ENCODE measurements around the gene SLC44A3.
A peak's percentile ranks its signal among the peaks of the same experiment; 100 is the strongest.
"Not testable (repeated sequence)": the region's sequence is repeated elsewhere in the genome, so short reads cannot be mapped to it uniquely, and the experiment has no call there.

Gene SLC44A3

DNA sequence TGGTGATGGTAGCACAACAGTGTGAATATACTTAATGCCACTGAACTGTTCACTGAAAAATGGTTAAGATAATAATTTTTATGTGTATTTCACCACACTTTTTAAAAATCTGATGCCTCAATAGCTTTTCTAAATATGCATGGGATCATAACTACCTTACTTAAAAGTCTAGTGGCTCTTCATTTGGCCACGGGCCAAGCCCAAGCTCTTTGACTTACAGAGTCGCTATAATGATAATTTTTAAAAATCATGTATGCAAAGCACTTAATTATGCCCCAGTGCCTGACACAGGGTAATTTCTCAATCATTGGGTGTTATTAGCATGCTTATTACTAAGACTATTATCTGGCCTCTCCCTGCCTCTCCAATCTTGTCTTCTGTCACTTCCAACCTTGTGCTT lies 114.4 kb downstream of the SLC44A3 start:
- H3K27ac ChIP-seq (ENCODE audit: low read depth, low read length), result peak overlapping the region; percentile 48
- no peaks in the 10 kb centered on the region for H3K27me3 ChIP-seq (ENCODE audit: insufficient read depth, low read length)
- H2AFZ ChIP-seq (ENCODE audit: low read length, unreplicated experiment), result no peak overlapping the region

GRCh38 chr1:94935034-94935433 lies 114.9 kb downstream of the SLC44A3 start:
- Histone ChIP-seq H3K27me3 (ENCODE audit: insufficient read depth, low read length) (no peaks in the 10 kb centered on the region), H3K4me1 (ENCODE audit: control insufficient read depth, insufficient read depth, low read length, unreplicated experiment) (peaks cover 47% of the 10 kb centered on the region), H2AFZ (ENCODE audit: low read length, unreplicated experiment) (peak overlapping the region; percentile 1), H3K79me2 (ENCODE audit: control insufficient read depth, insufficient read depth, low read length, unreplicated experiment) (no peaks in the 10 kb centered on the region), H3K4me3 (ENCODE audit: low read depth, low read length) (no peak overlapping the region), H3K27ac (ENCODE audit: low read depth, low read length) (peak overlapping the region; percentile 48), H3K36me3 (ENCODE audit: insufficient read depth, low read length) (no peaks in the 10 kb centered on the region)

More for the DNA sequence above, 114.4 kb downstream of the SLC44A3 start:
- Histone ChIP-seq H3K79me2 (ENCODE audit: control insufficient read depth, insufficient read depth, low read length, unreplicated experiment) (peaks cover 3% of the 10 kb centered on the region), H3K4me1 (ENCODE audit: control insufficient read depth, insufficient read depth, low read length, unreplicated experiment) (peaks cover 50% of the 10 kb centered on the region), H3K4me3 (ENCODE audit: low read depth, low read length) (no peak overlapping the region), H3K36me3 (ENCODE audit: insufficient read depth, low read length) (no peaks in the 10 kb centered on the region)

DNA sequence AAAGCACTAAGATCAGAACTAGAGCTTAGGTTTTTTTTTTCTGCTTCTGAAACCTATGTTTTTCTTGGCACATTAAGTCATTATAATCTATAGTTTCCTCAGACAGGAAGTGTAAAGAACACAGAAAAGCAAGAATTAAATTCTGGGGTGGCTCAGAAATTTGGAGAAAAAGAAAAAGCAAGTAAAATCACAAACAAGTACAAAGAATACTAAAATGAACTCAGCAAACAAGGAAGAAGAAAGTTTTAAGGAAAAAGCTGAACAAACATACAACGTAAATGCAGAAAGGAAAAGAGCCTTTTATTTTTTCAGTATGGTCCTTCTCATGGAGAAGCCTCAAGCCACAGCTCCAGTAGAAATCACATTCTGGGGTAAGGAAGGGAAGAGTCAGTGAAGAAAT lies 115.3 kb downstream of the SLC44A3 start:
- H2AFZ ChIP-seq (ENCODE audit: low read length, unreplicated experiment), result peak overlapping the region; percentile 1
- H3K27ac ChIP-seq (ENCODE audit: low read depth, low read length), result peak overlapping the region; percentile 48
- H3K36me3 ChIP-seq (ENCODE audit: insufficient read depth, low read length), result no peaks in the 10 kb centered on the region
- no peaks in the 10 kb centered on the region for H3K79me2 ChIP-seq (ENCODE audit: control insufficient read depth, insufficient read depth, low read length, unreplicated experiment)
- H3K4me3 ChIP-seq (ENCODE audit: low read depth, low read length), result no peak overlapping the region
- peaks cover 47% of the 10 kb centered on the region for H3K4me1 ChIP-seq (ENCODE audit: control insufficient read depth, insufficient read depth, low read length, unreplicated experiment)
- H3K27me3 ChIP-seq (ENCODE audit: insufficient read depth, low read length), result no peaks in the 10 kb centered on the region

DNA sequence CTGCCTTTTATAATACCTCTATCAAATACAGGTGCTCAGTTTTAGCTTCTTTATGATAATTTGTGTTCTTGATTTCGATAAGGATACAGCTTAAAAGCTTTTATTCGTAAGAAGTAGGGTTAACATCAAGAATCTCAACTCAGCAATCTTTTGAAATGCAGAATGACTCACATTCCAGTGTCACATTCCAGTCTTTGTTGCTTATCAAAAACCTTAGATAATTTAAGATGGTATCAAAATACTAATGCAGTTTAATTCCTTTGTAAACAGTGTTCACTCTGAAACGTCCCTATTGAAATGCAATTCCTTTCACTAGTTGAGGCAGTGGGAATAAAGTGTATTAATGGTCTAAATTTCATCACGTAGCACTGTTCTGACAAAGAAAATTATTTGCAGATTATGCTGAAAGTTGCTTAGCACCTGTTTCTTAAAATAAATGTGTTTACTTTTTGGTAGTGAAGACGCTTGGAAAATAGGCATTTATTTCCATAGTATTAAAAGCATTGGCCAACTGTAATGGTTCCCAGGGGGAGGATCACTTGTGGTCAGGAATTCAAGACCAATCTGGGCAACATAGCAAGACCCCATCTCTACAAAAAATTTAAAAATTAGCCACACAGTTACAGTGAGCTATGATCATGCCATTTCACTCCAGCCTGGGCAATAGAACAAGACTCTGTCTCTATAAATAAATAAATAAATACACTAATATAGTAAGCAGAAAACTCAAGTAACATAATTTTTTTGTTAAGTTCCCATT lies 116.9 kb downstream of the SLC44A3 start:
- Histone ChIP-seq H3K27ac (ENCODE audit: low read depth, low read length) (peak overlapping the region; percentile 9), H2AFZ (ENCODE audit: low read length, unreplicated experiment) (no peak overlapping the region)

DNA sequence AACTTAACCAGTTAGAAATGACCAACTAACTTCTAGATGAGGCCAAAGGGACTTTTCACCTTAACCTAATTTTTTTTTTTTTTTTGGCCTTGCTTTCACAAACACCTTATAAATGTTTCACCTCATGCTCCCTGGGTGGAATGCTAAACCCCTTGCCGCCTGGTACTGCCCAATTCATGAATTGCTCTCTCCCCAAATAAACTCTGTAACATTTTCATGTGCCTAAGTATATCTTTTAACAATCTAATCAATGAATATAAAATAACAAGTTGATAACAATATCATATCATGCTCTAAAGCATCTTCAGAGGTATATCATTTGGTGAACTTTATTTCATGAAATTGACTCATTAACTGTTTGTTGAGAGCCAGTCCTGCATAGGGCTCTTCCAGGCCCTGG lies 117.7 kb downstream of the SLC44A3 start:
- H3K27me3 ChIP-seq (ENCODE audit: insufficient read depth, low read length), result no peaks in the 10 kb centered on the region

More for the DNA sequence above, 116.9 kb downstream of the SLC44A3 start:
- Histone ChIP-seq H3K27me3 (ENCODE audit: insufficient read depth, low read length) (no peaks in the 10 kb centered on the region), H3K4me1 (ENCODE audit: control insufficient read depth, insufficient read depth, low read length, unreplicated experiment) (peaks cover 47% of the 10 kb centered on the region), H3K79me2 (ENCODE audit: control insufficient read depth, insufficient read depth, low read length, unreplicated experiment) (no peaks in the 10 kb centered on the region), H3K4me3 (ENCODE audit: low read depth, low read length) (peak overlapping the region; percentile 39; the same call in 1 of the 2 replicates), H3K36me3 (ENCODE audit: insufficient read depth, low read length) (no peaks in the 10 kb centered on the region)

DNA sequence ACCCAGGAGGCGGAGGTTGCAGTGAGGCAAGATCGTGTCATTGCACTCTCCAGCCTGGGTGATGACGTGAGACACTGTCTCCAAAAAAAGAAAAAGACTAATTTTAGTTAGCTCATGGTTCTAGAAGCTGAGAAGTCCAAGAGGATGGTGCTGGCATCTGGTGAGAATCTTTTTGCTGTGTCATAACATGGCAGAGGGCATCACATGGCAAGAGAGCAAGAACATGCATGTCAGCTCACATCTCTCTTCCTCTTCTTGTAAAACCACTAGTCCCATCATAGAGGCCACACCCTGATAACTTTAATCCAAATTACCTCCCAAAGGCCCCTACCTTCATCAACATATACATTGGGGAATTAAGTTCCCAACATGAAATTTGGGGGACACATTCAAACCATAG lies 120.6 kb downstream of the SLC44A3 start:
- Histone ChIP-seq H3K27me3 (ENCODE audit: insufficient read depth, low read length) (no peaks in the 10 kb centered on the region), H3K27ac (ENCODE audit: low read depth, low read length) (no peak overlapping the region), H3K4me3 (ENCODE audit: low read depth, low read length) (no peak overlapping the region), H3K36me3 (ENCODE audit: insufficient read depth, low read length) (no peaks in the 10 kb centered on the region), H2AFZ (ENCODE audit: low read length, unreplicated experiment) (no peak overlapping the region), H3K79me2 (ENCODE audit: control insufficient read depth, insufficient read depth, low read length, unreplicated experiment) (no peaks in the 10 kb centered on the region), H3K4me1 (ENCODE audit: control insufficient read depth, insufficient read depth, low read length, unreplicated experiment) (peaks cover 32% of the 10 kb centered on the region)

More for the DNA sequence above, 117.7 kb downstream of the SLC44A3 start:
- no peaks in the 10 kb centered on the region for H3K79me2 ChIP-seq (ENCODE audit: control insufficient read depth, insufficient read depth, low read length, unreplicated experiment)
- H3K36me3 ChIP-seq (ENCODE audit: insufficient read depth, low read length), result no peaks in the 10 kb centered on the region
- H3K4me1 ChIP-seq (ENCODE audit: control insufficient read depth, insufficient read depth, low read length, unreplicated experiment), result peaks cover 47% of the 10 kb centered on the region
- H2AFZ ChIP-seq (ENCODE audit: low read length, unreplicated experiment), result no peak overlapping the region
- H3K4me3 ChIP-seq (ENCODE audit: low read depth, low read length), result no peak overlapping the region
- no peak overlapping the region; the same call in 1 of the 2 replicates for H3K27ac ChIP-seq (ENCODE audit: low read depth, low read length)

DNA sequence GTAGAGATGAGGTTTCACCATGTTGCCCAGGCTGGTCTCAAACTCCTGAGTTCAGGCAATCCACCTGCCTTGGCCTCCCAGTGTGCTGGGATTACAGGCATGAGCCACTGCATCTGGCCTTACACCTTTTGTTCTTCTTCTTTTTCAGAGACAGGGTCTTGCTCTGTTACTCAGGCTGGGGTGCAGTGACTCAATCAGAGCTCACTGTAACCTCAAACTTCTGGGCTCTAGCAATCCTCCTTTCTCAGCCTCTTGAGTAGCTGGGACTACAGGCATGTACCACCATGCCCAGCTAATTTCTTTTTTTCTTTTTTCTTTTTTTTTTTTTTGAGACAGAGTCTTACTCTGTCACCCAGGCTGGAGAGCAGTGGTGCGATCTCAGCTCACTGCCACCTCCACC lies 121.3 kb downstream of the SLC44A3 start:
- H3K27me3 ChIP-seq (ENCODE audit: insufficient read depth, low read length); H2AFZ ChIP-seq (ENCODE audit: low read length, unreplicated experiment); H3K4me3 ChIP-seq (ENCODE audit: low read depth, low read length); H3K36me3 ChIP-seq (ENCODE audit: insufficient read depth, low read length); H3K27ac ChIP-seq (ENCODE audit: low read depth, low read length); H3K79me2 ChIP-seq (ENCODE audit: control insufficient read depth, insufficient read depth, low read length, unreplicated experiment): not testable (repeated sequence)
- H3K4me1 ChIP-seq (ENCODE audit: control insufficient read depth, insufficient read depth, low read length, unreplicated experiment), result peaks cover 24% of the 10 kb centered on the region

GRCh38 chr1:94942171-94943128 lies 122.3 kb downstream of the SLC44A3 start:
- Histone ChIP-seq H3K4me3 (ENCODE audit: low read depth, low read length) (no peak overlapping the region), H3K27ac (ENCODE audit: low read depth, low read length) (no peak overlapping the region)

More at GRCh38 chr1:94942171-94943128, 122.3 kb downstream of the SLC44A3 start:
- Histone ChIP-seq H3K27me3 (ENCODE audit: insufficient read depth, low read length) (no peaks in the 10 kb centered on the region), H3K4me1 (ENCODE audit: control insufficient read depth, insufficient read depth, low read length, unreplicated experiment) (peaks cover 15% of the 10 kb centered on the region), H3K79me2 (ENCODE audit: control insufficient read depth, insufficient read depth, low read length, unreplicated experiment) (no peaks in the 10 kb centered on the region), H2AFZ (ENCODE audit: low read length, unreplicated experiment) (no peak overlapping the region), H3K36me3 (ENCODE audit: insufficient read depth, low read length) (no peaks in the 10 kb centered on the region)
